ENCODE measurements around the gene MARCHF7. TPM values are rescaled to one million over a fixed set of nuclear protein-coding genes. Genes with fewer than 3 reads are reported as not detected.

MARCHF7 gene
- total RNA-seq, 1 experiment from 2014 or later, result 121 TPM

Other genes starting within 250 kb of the MARCHF7 start
- 27.4 and 38.5 TPM in 2 replicates for gene BAZ2B, start 96.0 kb upstream of the MARCHF7 start, total RNA-seq (2014; rRNA removed; shearing (Covaris generic))
- gene CD302, start 85.7 kb downstream of the MARCHF7 start, total RNA-seq (2014; rRNA removed; shearing (Covaris generic)), result 1.5 and 1.8 TPM in 2 replicates
- not detected in 2 replicates for gene LY75, start 192.2 kb downstream of the MARCHF7 start, total RNA-seq (2014; rRNA removed; shearing (Covaris generic))

Data from SJCRH30 (cell line).